ENCODE data around the gene ATG4C.

DNA sequence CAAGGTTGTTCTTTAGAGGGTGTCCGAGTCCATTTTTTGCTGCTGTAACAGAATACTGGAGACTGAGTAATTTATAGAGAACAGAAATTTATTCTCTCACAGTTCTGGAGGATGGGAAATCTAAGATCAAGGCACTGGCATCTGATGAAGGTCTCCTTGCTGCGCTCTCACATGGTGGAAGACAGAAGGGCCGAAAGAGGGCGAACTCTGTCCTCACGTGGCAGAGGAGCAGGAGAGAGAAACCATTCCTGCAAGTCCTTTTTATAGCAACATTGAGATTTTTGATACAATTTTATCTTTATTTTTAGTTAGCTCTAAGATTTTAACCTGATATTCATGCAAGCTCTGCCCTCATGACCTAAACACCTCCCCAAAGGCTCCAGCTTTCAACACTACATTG is 48.3 kb downstream of the ATG4C start:
- no peak for TF ChIP-seq ZNF121 (tag by site-specific recombination; IDR thresholded peaks at IDR 0.05)
- no peak for TF ChIP-seq ZNF274 (IDR thresholded peaks at IDR 0.05; ENCODE audit: low read length)
- no peak for TF ChIP-seq ZNF274 (tag by site-specific recombination; IDR thresholded peaks at IDR 0.05; ENCODE audit: borderline replicate concordance)
- TF ChIP-seq, protein P1, sequence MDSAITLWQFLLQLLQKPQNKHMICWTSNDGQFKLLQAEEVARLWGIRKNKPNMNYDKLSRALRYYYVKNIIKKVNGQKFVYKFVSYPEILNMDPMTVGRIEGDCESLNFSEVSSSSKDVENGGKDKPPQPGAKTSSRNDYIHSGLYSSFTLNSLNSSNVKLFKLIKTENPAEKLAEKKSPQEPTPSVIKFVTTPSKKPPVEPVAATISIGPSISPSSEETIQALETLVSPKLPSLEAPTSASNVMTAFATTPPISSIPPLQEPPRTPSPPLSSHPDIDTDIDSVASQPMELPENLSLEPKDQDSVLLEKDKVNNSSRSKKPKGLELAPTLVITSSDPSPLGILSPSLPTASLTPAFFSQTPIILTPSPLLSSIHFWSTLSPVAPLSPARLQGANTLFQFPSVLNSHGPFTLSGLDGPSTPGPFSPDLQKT (IDR thresholded peaks at IDR 0.05; ENCODE audit: borderline replicate concordance, low read depth, low read length), result no peak
- TF ChIP-seq, protein P2, sequence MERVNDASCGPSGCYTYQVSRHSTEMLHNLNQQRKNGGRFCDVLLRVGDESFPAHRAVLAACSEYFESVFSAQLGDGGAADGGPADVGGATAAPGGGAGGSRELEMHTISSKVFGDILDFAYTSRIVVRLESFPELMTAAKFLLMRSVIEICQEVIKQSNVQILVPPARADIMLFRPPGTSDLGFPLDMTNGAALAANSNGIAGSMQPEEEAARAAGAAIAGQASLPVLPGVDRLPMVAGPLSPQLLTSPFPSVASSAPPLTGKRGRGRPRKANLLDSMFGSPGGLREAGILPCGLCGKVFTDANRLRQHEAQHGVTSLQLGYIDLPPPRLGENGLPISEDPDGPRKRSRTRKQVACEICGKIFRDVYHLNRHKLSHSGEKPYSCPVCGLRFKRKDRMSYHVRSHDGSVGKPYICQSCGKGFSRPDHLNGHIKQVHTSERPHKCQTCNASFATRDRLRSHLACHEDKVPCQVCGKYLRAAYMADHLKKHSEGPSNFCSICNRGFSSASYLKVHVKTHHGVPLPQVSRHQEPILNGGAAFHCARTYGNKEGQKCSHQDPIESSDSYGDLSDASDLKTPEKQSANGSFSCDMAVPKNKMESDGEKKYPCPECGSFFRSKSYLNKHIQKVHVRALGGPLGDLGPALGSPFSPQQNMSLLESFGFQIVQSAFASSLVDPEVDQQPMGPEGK (tag by site-specific recombination; IDR thresholded peaks at IDR 0.05), result no peak
- no peak for TF ChIP-seq ZBTB8A (tag by site-specific recombination; IDR thresholded peaks at IDR 0.05)
- no peak for TF ChIP-seq ZNF114 (tag by site-specific recombination; IDR thresholded peaks at IDR 0.05)
- TF ChIP-seq, protein P3, sequence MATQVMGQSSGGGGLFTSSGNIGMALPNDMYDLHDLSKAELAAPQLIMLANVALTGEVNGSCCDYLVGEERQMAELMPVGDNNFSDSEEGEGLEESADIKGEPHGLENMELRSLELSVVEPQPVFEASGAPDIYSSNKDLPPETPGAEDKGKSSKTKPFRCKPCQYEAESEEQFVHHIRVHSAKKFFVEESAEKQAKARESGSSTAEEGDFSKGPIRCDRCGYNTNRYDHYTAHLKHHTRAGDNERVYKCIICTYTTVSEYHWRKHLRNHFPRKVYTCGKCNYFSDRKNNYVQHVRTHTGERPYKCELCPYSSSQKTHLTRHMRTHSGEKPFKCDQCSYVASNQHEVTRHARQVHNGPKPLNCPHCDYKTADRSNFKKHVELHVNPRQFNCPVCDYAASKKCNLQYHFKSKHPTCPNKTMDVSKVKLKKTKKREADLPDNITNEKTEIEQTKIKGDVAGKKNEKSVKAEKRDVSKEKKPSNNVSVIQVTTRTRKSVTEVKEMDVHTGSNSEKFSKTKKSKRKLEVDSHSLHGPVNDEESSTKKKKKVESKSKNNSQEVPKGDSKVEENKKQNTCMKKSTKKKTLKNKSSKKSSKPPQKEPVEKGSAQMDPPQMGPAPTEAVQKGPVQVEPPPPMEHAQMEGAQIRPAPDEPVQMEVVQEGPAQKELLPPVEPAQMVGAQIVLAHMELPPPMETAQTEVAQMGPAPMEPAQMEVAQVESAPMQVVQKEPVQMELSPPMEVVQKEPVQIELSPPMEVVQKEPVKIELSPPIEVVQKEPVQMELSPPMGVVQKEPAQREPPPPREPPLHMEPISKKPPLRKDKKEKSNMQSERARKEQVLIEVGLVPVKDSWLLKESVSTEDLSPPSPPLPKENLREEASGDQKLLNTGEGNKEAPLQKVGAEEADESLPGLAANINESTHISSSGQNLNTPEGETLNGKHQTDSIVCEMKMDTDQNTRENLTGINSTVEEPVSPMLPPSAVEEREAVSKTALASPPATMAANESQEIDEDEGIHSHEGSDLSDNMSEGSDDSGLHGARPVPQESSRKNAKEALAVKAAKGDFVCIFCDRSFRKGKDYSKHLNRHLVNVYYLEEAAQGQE (tag by site-specific recombination; IDR thresholded peaks at IDR 0.05), result no peak
- TF ChIP-seq, protein P4, sequence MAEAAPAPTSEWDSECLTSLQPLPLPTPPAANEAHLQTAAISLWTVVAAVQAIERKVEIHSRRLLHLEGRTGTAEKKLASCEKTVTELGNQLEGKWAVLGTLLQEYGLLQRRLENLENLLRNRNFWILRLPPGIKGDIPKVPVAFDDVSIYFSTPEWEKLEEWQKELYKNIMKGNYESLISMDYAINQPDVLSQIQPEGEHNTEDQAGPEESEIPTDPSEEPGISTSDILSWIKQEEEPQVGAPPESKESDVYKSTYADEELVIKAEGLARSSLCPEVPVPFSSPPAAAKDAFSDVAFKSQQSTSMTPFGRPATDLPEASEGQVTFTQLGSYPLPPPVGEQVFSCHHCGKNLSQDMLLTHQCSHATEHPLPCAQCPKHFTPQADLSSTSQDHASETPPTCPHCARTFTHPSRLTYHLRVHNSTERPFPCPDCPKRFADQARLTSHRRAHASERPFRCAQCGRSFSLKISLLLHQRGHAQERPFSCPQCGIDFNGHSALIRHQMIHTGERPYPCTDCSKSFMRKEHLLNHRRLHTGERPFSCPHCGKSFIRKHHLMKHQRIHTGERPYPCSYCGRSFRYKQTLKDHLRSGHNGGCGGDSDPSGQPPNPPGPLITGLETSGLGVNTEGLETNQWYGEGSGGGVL (tag by site-specific recombination; IDR thresholded peaks at IDR 0.05), result no peak
